Measurements from ENCODE around the gene TFDP1.
A peak's percentile ranks its signal among the peaks of the same experiment; 100 is the strongest.

The TFDP1 gene

GRCh38 chr13:113647351-113648215, 63.0 kb downstream of the TFDP1 start:
- Histone ChIP-seq H3K4ac (ENCODE audit: low read length) (no peak overlapping the region), H2AK5ac (ENCODE audit: low read depth, low read length) (no peak overlapping the region), H2AFZ (ENCODE audit: low read length) (no peak overlapping the region), H3K27me3 (ENCODE audit: control insufficient read depth in 3 of 3, insufficient read depth in 3 of 3, low read depth in 1 of 3, low read length in 3 of 3) (no peaks in the 10 kb centered on the region), H3K27ac (replicated peaks; ENCODE audit: low read length) (no peak overlapping the region), H4K8ac (ENCODE audit: low read depth, low read length) (no peak overlapping the region), H2BK5ac (ENCODE audit: low read length) (no peak overlapping the region), H2BK15ac (ENCODE audit: low read length) (no peak overlapping the region), H3K4me3 (ENCODE audit: low read length in 2 of 2) (no peak overlapping the region), H2BK120ac (ENCODE audit: low read depth, low read length) (no peak overlapping the region), H3K79me1 (ENCODE audit: low read depth, low read length) (no peaks in the 10 kb centered on the region), H3K23ac (ENCODE audit: low read depth, low read length, poor library complexity) (no peak overlapping the region), H3K9ac (ENCODE audit: low read depth, low read length, poor library complexity) (peak overlapping the region; percentile 14), H2BK12ac (ENCODE audit: low read length) (no peak overlapping the region), H4K91ac (ENCODE audit: low read depth, low read length, poor library complexity) (peak overlapping the region; percentile 15), H3K18ac (ENCODE audit: low read length) (no peak overlapping the region), H3K4me1 (ENCODE audit: control insufficient read depth in 2 of 2, insufficient read depth in 1 of 2, low read depth in 1 of 2, low read length in 2 of 2) (no peaks in the 10 kb centered on the region), H3K9me3 (replicated peaks in 1 of 2; ENCODE audit: control insufficient read depth in 2 of 2, insufficient read depth in 1 of 2, low read depth in 1 of 2, low read length in 2 of 2) (peaks cover 10 to 20% of the 10 kb centered on the region in 2 donors), H3K4me2 (ENCODE audit: insufficient read depth, low read length, poor library complexity, severe bottlenecking) (no peak overlapping the region), H3K14ac (ENCODE audit: low read length) (no peak overlapping the region), H3K36me3 (replicated peaks in 1 of 2; ENCODE audit: control insufficient read depth in 2 of 2, insufficient read depth in 2 of 2, low read length in 2 of 2) (peaks cover 0 to 5% of the 10 kb centered on the region in 2 donors)
- no CpG with 5 or more reads among the region's 42 CpGs for WGBS, 2 donors (ENCODE audit: extremely low coverage in 2 of 2, insufficient read length in 2 of 2, insufficient replicate concordance in 1 of 2)
- DNase-seq (ENCODE audit: low spot score), result no peak

GRCh38 chr13:113648216-113648610, 63.7 kb downstream of the TFDP1 start:
- DNase-seq (ENCODE audit: low spot score), result no peak
- Histone ChIP-seq H4K8ac (ENCODE audit: low read depth, low read length) (no peak overlapping the region), H2BK5ac (ENCODE audit: low read length) (no peak overlapping the region), H3K79me1 (ENCODE audit: low read depth, low read length) (no peaks in the 10 kb centered on the region), H3K23ac (ENCODE audit: low read depth, low read length, poor library complexity) (no peak overlapping the region), H3K18ac (ENCODE audit: low read length) (no peak overlapping the region), H3K4me2 (ENCODE audit: insufficient read depth, low read length, poor library complexity, severe bottlenecking) (no peak overlapping the region), H3K36me3 (replicated peaks in 1 of 2; ENCODE audit: control insufficient read depth in 2 of 2, insufficient read depth in 2 of 2, low read length in 2 of 2) (peaks cover 0 to 3% of the 10 kb centered on the region in 2 donors), H2BK12ac (ENCODE audit: low read length) (no peak overlapping the region), H2BK120ac (ENCODE audit: low read depth, low read length) (no peak overlapping the region), H3K27ac (replicated peaks; ENCODE audit: low read length) (no peak overlapping the region), H2BK15ac (ENCODE audit: low read length) (no peak overlapping the region), H3K14ac (ENCODE audit: low read length) (no peak overlapping the region), H3K9me3 (replicated peaks in 1 of 2; ENCODE audit: control insufficient read depth in 2 of 2, insufficient read depth in 1 of 2, low read depth in 1 of 2, low read length in 2 of 2) (peaks cover 7 to 14% of the 10 kb centered on the region in 2 donors), H3K4ac (ENCODE audit: low read length) (no peak overlapping the region), H3K9ac (ENCODE audit: low read depth, low read length, poor library complexity) (no peak overlapping the region), H3K4me1 (ENCODE audit: control insufficient read depth in 2 of 2, insufficient read depth in 1 of 2, low read depth in 1 of 2, low read length in 2 of 2) (no peaks in the 10 kb centered on the region), H2AK5ac (ENCODE audit: low read depth, low read length) (no peak overlapping the region), H3K4me3 (ENCODE audit: low read length in 2 of 2) (no peak overlapping the region), H4K91ac (ENCODE audit: low read depth, low read length, poor library complexity) (no peak overlapping the region), H3K27me3 (ENCODE audit: control insufficient read depth in 3 of 3, insufficient read depth in 3 of 3, low read depth in 1 of 3, low read length in 3 of 3) (no peaks in the 10 kb centered on the region), H2AFZ (ENCODE audit: low read length) (no peak overlapping the region)
- no CpG with 5 or more reads among the region's 13 CpGs for WGBS, 2 donors (ENCODE audit: extremely low coverage in 2 of 2, insufficient read length in 2 of 2, insufficient replicate concordance in 1 of 2)

- H3K9ac ChIP-seq (ENCODE audit: low read depth, low read length, poor library complexity), result no peak overlapping the region
- H3K36me3 ChIP-seq (replicated peaks in 1 of 2; ENCODE audit: control insufficient read depth in 2 of 2, insufficient read depth in 2 of 2, low read length in 2 of 2), result no peaks in the 10 kb centered on the region
- H4K91ac ChIP-seq (ENCODE audit: low read depth, low read length, poor library complexity), result no peak overlapping the region
- no peak overlapping the region for H3K4me2 ChIP-seq (ENCODE audit: insufficient read depth, low read length, poor library complexity, severe bottlenecking)
- H2BK15ac ChIP-seq (ENCODE audit: low read length), result no peak overlapping the region
- WGBS, 2 donors (ENCODE audit: extremely low coverage in 2 of 2, insufficient read length in 2 of 2, insufficient replicate concordance in 1 of 2), result no CpG with 5 or more reads among the region's 17 CpGs
- H2BK5ac ChIP-seq (ENCODE audit: low read length), result no peak overlapping the region
- H2AFZ ChIP-seq (ENCODE audit: low read length), result no peak overlapping the region
- no peak overlapping the region for H3K4me3 ChIP-seq (ENCODE audit: low read length in 2 of 2)
- no peak overlapping the region for H3K27ac ChIP-seq (replicated peaks; ENCODE audit: low read length)
- no peak for DNase-seq (ENCODE audit: low spot score)
- no peak overlapping the region for H2AK5ac ChIP-seq (ENCODE audit: low read depth, low read length)
- no peaks in the 10 kb centered on the region for H3K79me1 ChIP-seq (ENCODE audit: low read depth, low read length)
- no peak overlapping the region for H3K18ac ChIP-seq (ENCODE audit: low read length)
- no peak overlapping the region for H3K14ac ChIP-seq (ENCODE audit: low read length)
- no peak overlapping the region for H2BK120ac ChIP-seq (ENCODE audit: low read depth, low read length)
- H4K8ac ChIP-seq (ENCODE audit: low read depth, low read length), result no peak overlapping the region
- no peak overlapping the region for H3K23ac ChIP-seq (ENCODE audit: low read depth, low read length, poor library complexity)
- H3K4ac ChIP-seq (ENCODE audit: low read length), result no peak overlapping the region
- H3K27me3 ChIP-seq (ENCODE audit: control insufficient read depth in 3 of 3, insufficient read depth in 3 of 3, low read depth in 1 of 3, low read length in 3 of 3), result no peaks in the 10 kb centered on the region
- H3K4me1 ChIP-seq (ENCODE audit: control insufficient read depth in 2 of 2, insufficient read depth in 1 of 2, low read depth in 1 of 2, low read length in 2 of 2), result peaks cover 0 to 7% of the 10 kb centered on the region in 2 donors
- peaks cover 5% of the 10 kb centered on the region in 2 donors for H3K9me3 ChIP-seq (replicated peaks in 1 of 2; ENCODE audit: control insufficient read depth in 2 of 2, insufficient read depth in 1 of 2, low read depth in 1 of 2, low read length in 2 of 2)
- no peak overlapping the region for H2BK12ac ChIP-seq (ENCODE audit: low read length)
Observed at GRCh38 chr13:113649212-113649611, 64.7 kb downstream of the TFDP1 start.

- Histone ChIP-seq H4K8ac (ENCODE audit: low read depth, low read length) (no peak overlapping the region), H2AFZ (ENCODE audit: low read length) (no peak overlapping the region), H3K14ac (ENCODE audit: low read length) (no peak overlapping the region), H3K18ac (ENCODE audit: low read length) (no peak overlapping the region), H2AK5ac (ENCODE audit: low read depth, low read length) (no peak overlapping the region), H2BK120ac (ENCODE audit: low read depth, low read length) (no peak overlapping the region), H3K9ac (ENCODE audit: low read depth, low read length, poor library complexity) (no peak overlapping the region), H3K27me3 (ENCODE audit: control insufficient read depth in 3 of 3, insufficient read depth in 3 of 3, low read depth in 1 of 3, low read length in 3 of 3) (no peaks in the 10 kb centered on the region), H3K4me1 (ENCODE audit: control insufficient read depth in 2 of 2, insufficient read depth in 1 of 2, low read depth in 1 of 2, low read length in 2 of 2) (peaks cover 1 to 7% of the 10 kb centered on the region in 2 donors), H3K23ac (ENCODE audit: low read depth, low read length, poor library complexity) (no peak overlapping the region), H3K4me2 (ENCODE audit: insufficient read depth, low read length, poor library complexity, severe bottlenecking) (no peak overlapping the region), H2BK5ac (ENCODE audit: low read length) (no peak overlapping the region), H3K27ac (replicated peaks; ENCODE audit: low read length) (no peak overlapping the region), H2BK15ac (ENCODE audit: low read length) (no peak overlapping the region), H2BK12ac (ENCODE audit: low read length) (no peak overlapping the region), H3K9me3 (replicated peaks in 1 of 2; ENCODE audit: control insufficient read depth in 2 of 2, insufficient read depth in 1 of 2, low read depth in 1 of 2, low read length in 2 of 2) (peaks cover 1 to 4% of the 10 kb centered on the region in 2 donors), H3K4me3 (ENCODE audit: low read length in 2 of 2) (no peak overlapping the region), H3K4ac (ENCODE audit: low read length) (no peak overlapping the region), H3K36me3 (replicated peaks in 1 of 2; ENCODE audit: control insufficient read depth in 2 of 2, insufficient read depth in 2 of 2, low read length in 2 of 2) (no peaks in the 10 kb centered on the region), H4K91ac (ENCODE audit: low read depth, low read length, poor library complexity) (no peak overlapping the region), H3K79me1 (ENCODE audit: low read depth, low read length) (no peaks in the 10 kb centered on the region)
- no CpG with 5 or more reads among the region's 15 CpGs for WGBS, 2 donors (ENCODE audit: extremely low coverage in 2 of 2, insufficient read length in 2 of 2, insufficient replicate concordance in 1 of 2)
- DNase-seq (ENCODE audit: low spot score), result no peak
Observed at GRCh38 chr13:113650275-113650674, 65.7 kb downstream of the TFDP1 start.

Data from neuronal stem cell (in vitro differentiated cells).